HepG2 (cell line): Measurements from ENCODE around the gene ALDH1A1. TPM values are rescaled to one million over a fixed set of nuclear protein-coding genes. Genes with fewer than 3 reads are reported as not detected.
A peak's percentile ranks its signal among the peaks of the same experiment; 100 is the strongest.

Experiments
- ARNT ChIP-seq: fragments of 450-650 bp; IDR thresholded peaks from 2 replicates; pipeline ENCODE4 v1.6.1; 2017
- BCL6 ChIP-seq: IDR thresholded peaks from 2 replicates; pipeline ENCODE4 v1.6.1; 2016; ENCODE audit warnings: missing genetic modification reagents, missing compliant biosample characterization
- CHCHD3 ChIP-seq: sonication (generic); formaldehyde crosslinking; IDR thresholded peaks from 2 replicates; pipeline ENCODE4 v1.8.0; 2022; ENCODE audit warnings: mild to moderate bottlenecking, missing genetic modification reagents, moderate library complexity
- CREM ChIP-seq, 2 experiments: sonication (generic) in 1 of 2; formaldehyde crosslinking in 1 of 2; IDR thresholded peaks; 2 replicates each; pipeline versions ENCODE4 v1.4.0 to v1.6.1; 2016 to 2020; ENCODE audit warnings: antibody characterized with exemption in 1 of 2, mild to moderate bottlenecking in 1 of 2, missing genetic modification reagents in 1 of 2
- KDM1A ChIP-seq: IDR thresholded peaks from 2 replicates; pipeline ENCODE4 v1.6.1; 2016; ENCODE audit warnings: missing compliant biosample characterization
- MAFF ChIP-seq: IDR thresholded peaks from 2 replicates; pipeline ENCODE4 v1.6.1; 2011; ENCODE audit warnings: low read depth, low read length, improper control_type of control experiment
- RFXAP ChIP-seq: sonication (generic); formaldehyde crosslinking; IDR thresholded peaks from 2 replicates; pipeline ENCODE4 v1.4.0; 2020; ENCODE audit warnings: missing genetic modification reagents, borderline replicate concordance
- RXRB ChIP-seq: IDR thresholded peaks from 2 replicates; pipeline ENCODE4 v1.6.1; 2016; ENCODE audit warnings: borderline replicate concordance, missing genetic modification reagents, missing compliant biosample characterization
- SMAD3 ChIP-seq: sonication (generic); formaldehyde crosslinking; IDR thresholded peaks from 2 replicates; pipeline ENCODE4 v1.4.0; 2020; ENCODE audit warnings: missing genetic modification reagents
- U2AF1 ChIP-seq: fragments of 200-400 bp; formaldehyde crosslinking; optimal IDR thresholded peaks from 2 replicates; pipeline ENCODE3; 2017; ENCODE audit warnings: mild to moderate bottlenecking, low read depth, low read length
- ZKSCAN1 ChIP-seq: fragments of 150-350 bp; IDR thresholded peaks from 2 replicates; pipeline ENCODE4 v1.6.1; 2014; ENCODE audit warnings: low read length
- ZNF275 ChIP-seq: sonication (generic); formaldehyde crosslinking; IDR thresholded peaks from 2 replicates; pipeline ENCODE4 v1.8.0; 2022; ENCODE audit warnings: missing genetic modification reagents, mild to moderate bottlenecking, inconsistent platforms, borderline replicate concordance
- ZNF331 ChIP-seq: sonication (generic); formaldehyde crosslinking; IDR thresholded peaks from 2 replicates; pipeline ENCODE4 v1.4.0; 2020; ENCODE audit warnings: missing genetic modification reagents
- ZNF550 ChIP-seq: sonication (generic); formaldehyde crosslinking; IDR thresholded peaks from 2 replicates; pipeline ENCODE4 v1.4.0; 2020; ENCODE audit warnings: mild to moderate bottlenecking, missing genetic modification reagents, borderline replicate concordance
- ZNF766 ChIP-seq: sonication (generic); formaldehyde crosslinking; IDR thresholded peaks from 2 replicates; pipeline ENCODE4 v1.5.0; 2020; ENCODE audit warnings: missing genetic modification reagents, borderline replicate concordance
- ZNF781 ChIP-seq: sonication (generic); formaldehyde crosslinking; IDR thresholded peaks from 2 replicates; pipeline ENCODE4 v1.5.1; 2020; ENCODE audit warnings: borderline replicate concordance, mild to moderate bottlenecking, missing genetic modification reagents; ENCODE audit errors: not compliant biosample characterization
- polyA plus RNA-seq, 8 experiments: library from polyadenylated mRNA; depleted of rRNA in 3 of 8; stranded (reverse) in 7 of 8; unstranded in 1 of 8; fragments of >200 nt; fragmentation: Illumina TruSeq in 4 of 8; extraction: Trizol in 4 of 8; gene quantifications; 2 replicates each; pipeline versions ENCODE4 v1.2.1 to v1.2.3, GENCODE V29; 2011 to 2016; ENCODE audit warnings: low read depth in 4 of 8, missing spikeins in 1 of 8, mixed read lengths in 1 of 8; ENCODE audit not compliant: insufficient read depth in 1 of 8
- total RNA-seq, 5 experiments: library from RNA; depleted of rRNA; stranded (reverse); fragments of >200 nt; fragmentation: Illumina TruSeq; extraction: Trizol; gene quantifications; 2 replicates each; pipeline ENCODE4 v1.2.3, GENCODE V29; 2016; ENCODE audit warnings: low read depth in 1 of 5
- TF ChIP-seq, protein P1 (sequence below): IDR thresholded peaks from 2 replicates; pipeline ENCODE4 v1.6.1; 2016
- TF ChIP-seq, protein P2 (sequence below), 2 experiments: fragments of 450-650 bp in 1 of 2; sonication (generic) in 1 of 2; formaldehyde crosslinking in 1 of 2; IDR thresholded peaks; 2 replicates each; pipeline versions ENCODE4 v1.6.1 to v1.8.0; 2016 to 2022; ENCODE audit warnings: antibody characterized with exemption in 1 of 2, mild to moderate bottlenecking in 1 of 2, missing genetic modification reagents in 1 of 2

Gene ALDH1A1
- total and polyA plus RNA-seq, 2 of the 13 experiments (the other 11 are each of a cell fraction or from before 2014, with no cell fraction given), result 88.2 to 439 TPM

- TF ChIP-seq ZNF275 (CRISPR knock-in tag) (no peak), RFXAP (0 out of 2 replicates have a peak, but pooled peaks have one; percentile 56), RXRB (CRISPR knock-in tag) (peak; percentile 90), KDM1A (CRISPR knock-in tag) (no peak), BCL6 (CRISPR knock-in tag) (peak; percentile 89), ZNF781 (CRISPR knock-in tag) (no peak), MAFF (no peak), ZNF766 (CRISPR knock-in tag) (no peak), ARNT (no peak), SMAD3 (CRISPR knock-in tag) (peak; percentile 36; the same call in 1 of the 2 replicates), U2AF1 (no peak), ZNF331 (CRISPR knock-in tag) (peak; percentile 72; the same call in 1 of the 2 replicates), CHCHD3 (CRISPR knock-in tag) (no peak), CREM (IDR thresholded peaks at IDR 0.05) (peak; percentile 93), CREM (CRISPR knock-in tag; IDR thresholded peaks at IDR 0.05) (no peak), ZKSCAN1 (no peak), ZNF550 (CRISPR knock-in tag) (no peak)
- TF ChIP-seq, protein P1, sequence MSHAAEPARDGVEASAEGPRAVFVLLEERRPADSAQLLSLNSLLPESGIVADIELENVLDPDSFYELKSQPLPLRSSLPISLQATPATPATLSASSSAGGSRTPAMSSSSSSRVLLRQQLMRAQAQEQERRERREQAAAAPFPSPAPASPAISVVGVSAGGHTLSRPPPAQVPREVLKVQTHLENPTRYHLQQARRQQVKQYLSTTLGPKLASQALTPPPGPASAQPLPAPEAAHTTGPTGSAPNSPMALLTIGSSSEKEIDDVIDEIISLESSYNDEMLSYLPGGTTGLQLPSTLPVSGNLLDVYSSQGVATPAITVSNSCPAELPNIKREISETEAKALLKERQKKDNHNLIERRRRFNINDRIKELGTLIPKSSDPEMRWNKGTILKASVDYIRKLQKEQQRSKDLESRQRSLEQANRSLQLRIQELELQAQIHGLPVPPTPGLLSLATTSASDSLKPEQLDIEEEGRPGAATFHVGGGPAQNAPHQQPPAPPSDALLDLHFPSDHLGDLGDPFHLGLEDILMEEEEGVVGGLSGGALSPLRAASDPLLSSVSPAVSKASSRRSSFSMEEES (CRISPR knock-in tag), result peak; percentile 72; the same call in 1 of the 2 replicates
- TF ChIP-seq, protein P2, sequence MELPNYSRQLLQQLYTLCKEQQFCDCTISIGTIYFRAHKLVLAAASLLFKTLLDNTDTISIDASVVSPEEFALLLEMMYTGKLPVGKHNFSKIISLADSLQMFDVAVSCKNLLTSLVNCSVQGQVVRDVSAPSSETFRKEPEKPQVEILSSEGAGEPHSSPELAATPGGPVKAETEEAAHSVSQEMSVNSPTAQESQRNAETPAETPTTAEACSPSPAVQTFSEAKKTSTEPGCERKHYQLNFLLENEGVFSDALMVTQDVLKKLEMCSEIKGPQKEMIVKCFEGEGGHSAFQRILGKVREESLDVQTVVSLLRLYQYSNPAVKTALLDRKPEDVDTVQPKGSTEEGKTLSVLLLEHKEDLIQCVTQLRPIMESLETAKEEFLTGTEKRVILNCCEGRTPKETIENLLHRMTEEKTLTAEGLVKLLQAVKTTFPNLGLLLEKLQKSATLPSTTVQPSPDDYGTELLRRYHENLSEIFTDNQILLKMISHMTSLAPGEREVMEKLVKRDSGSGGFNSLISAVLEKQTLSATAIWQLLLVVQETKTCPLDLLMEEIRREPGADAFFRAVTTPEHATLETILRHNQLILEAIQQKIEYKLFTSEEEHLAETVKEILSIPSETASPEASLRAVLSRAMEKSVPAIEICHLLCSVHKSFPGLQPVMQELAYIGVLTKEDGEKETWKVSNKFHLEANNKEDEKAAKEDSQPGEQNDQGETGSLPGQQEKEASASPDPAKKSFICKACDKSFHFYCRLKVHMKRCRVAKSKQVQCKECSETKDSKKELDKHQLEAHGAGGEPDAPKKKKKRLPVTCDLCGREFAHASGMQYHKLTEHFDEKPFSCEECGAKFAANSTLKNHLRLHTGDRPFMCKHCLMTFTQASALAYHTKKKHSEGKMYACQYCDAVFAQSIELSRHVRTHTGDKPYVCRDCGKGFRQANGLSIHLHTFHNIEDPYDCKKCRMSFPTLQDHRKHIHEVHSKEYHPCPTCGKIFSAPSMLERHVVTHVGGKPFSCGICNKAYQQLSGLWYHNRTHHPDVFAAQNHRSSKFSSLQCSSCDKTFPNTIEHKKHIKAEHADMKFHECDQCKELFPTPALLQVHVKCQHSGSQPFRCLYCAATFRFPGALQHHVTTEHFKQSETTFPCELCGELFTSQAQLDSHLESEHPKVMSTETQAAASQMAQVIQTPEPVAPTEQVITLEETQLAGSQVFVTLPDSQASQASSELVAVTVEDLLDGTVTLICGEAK (IDR thresholded peaks at IDR 0.05), result no peak
- TF ChIP-seq, protein P2 (CRISPR knock-in tag; IDR thresholded peaks at IDR 0.05), result no peak
Measured at GRCh38 chr9:72997387-72997995, 44.6 kb upstream of the ALDH1A1 start (continued).
